Esophagus squamous epithelium (tissue), 5 donors: ENCODE data around the gene CLTA. TPM values are rescaled to one million over a fixed set of nuclear protein-coding genes. Genes with fewer than 3 reads are reported as not detected.

Source experiments
- DNase-seq: peaks from one replicate; lab custom pipeline; 2025; lab: John Stamatoyannopoulos, UW
- H3K27ac ChIP-seq, 4 donors: fragments of 200-600 bp; sonication (generic); one replicate each; pipeline ENCODE4 v1.5.1; 2016 to 2019; ENCODE audit warnings: mild to moderate bottlenecking in 1 of 4
- H3K27me3 ChIP-seq, 4 donors: fragments of 200-600 bp; sonication (generic); 1 replicate in 3 of 4; 2 replicates in 1 of 4; pipeline versions ENCODE4 v1.5.1 to v1.6.0; 2017 to 2021; ENCODE audit warnings: antibody characterized with exemption in 1 of 4
- H3K36me3 ChIP-seq, 3 donors: fragments of 200-600 bp; sonication (generic); one replicate each; pipeline ENCODE4 v1.5.1; 2016 to 2019
- H3K4me1 ChIP-seq, 3 donors: fragments of 200-600 bp; sonication (generic); one replicate each; pipeline ENCODE4 v1.5.1; 2017 to 2019
- H3K4me3 ChIP-seq, 4 donors: fragments of 200-600 bp; sonication (generic); 1 replicate in 3 of 4; 2 replicates in 1 of 4; pipeline ENCODE4 v1.5.1; 2016 to 2019; ENCODE audit warnings: mild to moderate bottlenecking in 2 of 4, moderate library complexity in 1 of 4
- H3K9me3 ChIP-seq, 3 donors: fragments of 200-600 bp; sonication (generic); one replicate each; pipeline ENCODE4 v1.5.1; 2016 to 2019
- POLR2A ChIP-seq, 4 donors: fragments of 450-650 bp; IDR thresholded peaks; one replicate each; pipeline ENCODE4 v1.6.1; 2017; ENCODE audit warnings: antibody characterized with exemption in 4 of 4, mild to moderate bottlenecking in 4 of 4, moderate library complexity in 3 of 4
- WGBS, 2 donors: methylation state at CpG; one replicate each; pipeline ENCODE4 v1.1.5; 2018; 5-methylcytosine and 5-hydroxymethylcytosine counted together
- intact Hi-C: fragments of 100-400 bp; cut with DNase I; formaldehyde crosslinking; loops from one replicate; pipeline ENCODE4 v1.15.0; 2022
- total RNA-seq, 4 donors: library from RNA; depleted of rRNA; stranded (reverse); fragments of >200 nt; gene quantifications; one replicate each; pipeline ENCODE4 v1.1.0, GENCODE V29; 2016
- TF ChIP-seq, protein P1 (sequence below), 6 experiments: fragments of 450-650 bp in 4 of 6; fragments of 200-600 bp in 2 of 6; sonication (generic) in 2 of 6; IDR thresholded peaks; one replicate each; pipeline ENCODE4 v1.5.1; 2016 to 2019; ENCODE audit warnings: antibody characterized with exemption in 6 of 6, mild to moderate bottlenecking in 4 of 6, moderate library complexity in 4 of 6
- donor health status: DM: yes; HTN: yes; CAD: no.

CLTA gene
- total RNA-seq, 4 donors from 2014 or later, result 165 to 215 (median 167) TPM

DNA sequence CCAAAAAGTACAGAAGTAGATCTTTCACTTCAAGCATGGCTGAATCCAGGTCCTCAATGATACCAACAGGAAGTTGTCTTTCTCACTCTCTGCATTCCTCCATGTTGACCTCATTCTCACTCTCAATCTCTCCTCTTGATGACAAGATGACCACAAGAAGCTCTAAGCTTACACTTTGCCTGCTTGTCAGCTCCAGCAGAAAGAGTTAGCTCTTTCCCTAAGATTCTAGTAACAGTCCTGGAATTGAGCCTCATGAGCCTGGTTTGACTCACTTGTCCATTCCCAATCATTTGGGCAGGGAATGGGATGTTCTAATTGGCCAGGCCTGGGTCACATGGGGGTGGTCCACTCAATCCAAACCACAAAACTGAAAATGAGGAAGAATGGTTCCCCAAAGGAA, 3.3 kb upstream of the CLTA start:
- Histone ChIP-seq H3K27me3 (no peaks in the 10 kb centered on the region), H3K9me3 (no peaks in the 10 kb centered on the region), H3K27ac (no peak overlapping the region), H3K36me3 (no peaks in the 10 kb centered on the region), H3K4me3 (no peak overlapping the region), H3K4me1 (peaks cover 8 to 19% (median 11%) of the 10 kb centered on the region in 3 donors)
- TF ChIP-seq, protein P1, sequence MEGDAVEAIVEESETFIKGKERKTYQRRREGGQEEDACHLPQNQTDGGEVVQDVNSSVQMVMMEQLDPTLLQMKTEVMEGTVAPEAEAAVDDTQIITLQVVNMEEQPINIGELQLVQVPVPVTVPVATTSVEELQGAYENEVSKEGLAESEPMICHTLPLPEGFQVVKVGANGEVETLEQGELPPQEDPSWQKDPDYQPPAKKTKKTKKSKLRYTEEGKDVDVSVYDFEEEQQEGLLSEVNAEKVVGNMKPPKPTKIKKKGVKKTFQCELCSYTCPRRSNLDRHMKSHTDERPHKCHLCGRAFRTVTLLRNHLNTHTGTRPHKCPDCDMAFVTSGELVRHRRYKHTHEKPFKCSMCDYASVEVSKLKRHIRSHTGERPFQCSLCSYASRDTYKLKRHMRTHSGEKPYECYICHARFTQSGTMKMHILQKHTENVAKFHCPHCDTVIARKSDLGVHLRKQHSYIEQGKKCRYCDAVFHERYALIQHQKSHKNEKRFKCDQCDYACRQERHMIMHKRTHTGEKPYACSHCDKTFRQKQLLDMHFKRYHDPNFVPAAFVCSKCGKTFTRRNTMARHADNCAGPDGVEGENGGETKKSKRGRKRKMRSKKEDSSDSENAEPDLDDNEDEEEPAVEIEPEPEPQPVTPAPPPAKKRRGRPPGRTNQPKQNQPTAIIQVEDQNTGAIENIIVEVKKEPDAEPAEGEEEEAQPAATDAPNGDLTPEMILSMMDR (IDR thresholded peaks at IDR 0.05), result no peak
- TF ChIP-seq POLR2A (IDR thresholded peaks at IDR 0.05), result no peak
- no peak for DNase-seq
- intact Hi-C loops, result no loop called here

DNA sequence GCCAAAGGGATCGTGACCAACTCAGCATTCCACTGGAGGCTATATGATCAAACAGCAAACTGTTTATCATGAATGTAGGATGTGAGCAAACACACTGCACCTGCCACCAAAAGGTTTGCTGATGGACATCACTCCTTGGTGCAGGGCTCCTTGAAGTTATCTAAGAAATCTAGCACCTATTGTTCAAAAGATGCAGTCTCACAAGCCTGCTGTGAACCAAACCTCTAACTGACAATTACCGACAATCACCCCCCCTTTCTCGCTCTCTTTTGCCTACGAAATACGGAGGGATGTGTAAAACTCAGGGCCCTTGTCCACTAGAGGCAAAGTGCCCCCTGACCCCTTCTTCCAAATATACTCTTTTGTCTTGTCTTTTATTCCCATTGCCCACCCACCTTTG, 2.5 kb upstream of the CLTA start:
- intact Hi-C loops, result no loop called here
- 79 to 84% methylated on average over 5 of the region's 5 CpGs for WGBS, 2 donors
- H3K4me1 ChIP-seq, result peaks cover 12 to 27% (median 19%) of the 10 kb centered on the region in 3 donors

DNA sequence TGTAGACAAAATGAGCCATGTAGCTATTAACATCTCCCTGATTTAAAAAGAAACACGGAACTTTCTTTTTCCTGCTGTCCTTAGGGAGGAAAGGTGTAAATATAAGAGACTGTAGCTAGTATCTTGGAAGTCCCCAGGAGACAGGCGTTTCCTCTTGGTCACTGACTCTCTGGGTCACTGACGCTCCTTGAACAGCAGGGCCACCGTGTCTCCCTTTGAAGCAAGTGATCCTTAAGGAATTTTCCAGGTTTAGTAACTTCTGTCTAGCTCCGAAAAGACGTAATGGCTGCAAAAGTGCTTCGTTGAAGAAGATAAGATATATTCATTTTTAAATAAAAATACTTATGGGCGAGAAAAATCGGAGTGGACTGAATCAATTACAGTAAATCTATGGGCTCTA, 745 bp upstream of the CLTA start:
- peaks cover 0 to 4% (median 0%) of the 10 kb centered on the region in 3 donors for H3K36me3 ChIP-seq
- 4 to 5% methylated on average over 8 to 9 of the region's 9 CpGs for WGBS, 2 donors
- H3K4me3 ChIP-seq, result peak overlapping the region; percentile 65 to 98 (median 71)
- peak overlapping the region; percentile 86 to 95 (median 94) for H3K27ac ChIP-seq
- peaks cover 27 to 44% (median 36%) of the 10 kb centered on the region in 3 donors for H3K4me1 ChIP-seq
- intact Hi-C loops, result no loop called here
- TF ChIP-seq, protein P1 (IDR thresholded peaks at IDR 0.05), result no peak
- TF ChIP-seq POLR2A (IDR thresholded peaks at IDR 0.05), result no peak
- DNase-seq, result no peak
- no peaks in the 10 kb centered on the region for H3K9me3 ChIP-seq
- H3K27me3 ChIP-seq, result no peaks in the 10 kb centered on the region

More for the DNA sequence above, 2.5 kb upstream of the CLTA start:
- DNase-seq, result no peak
- Histone ChIP-seq H3K9me3 (no peaks in the 10 kb centered on the region), H3K27ac (no peak overlapping the region), H3K36me3 (no peaks in the 10 kb centered on the region), H3K27me3 (no peaks in the 10 kb centered on the region), H3K4me3 (no peak overlapping the region)
- TF ChIP-seq, protein P1 (IDR thresholded peaks at IDR 0.05), result no peak
- TF ChIP-seq POLR2A (IDR thresholded peaks at IDR 0.05), result no peak

DNA sequence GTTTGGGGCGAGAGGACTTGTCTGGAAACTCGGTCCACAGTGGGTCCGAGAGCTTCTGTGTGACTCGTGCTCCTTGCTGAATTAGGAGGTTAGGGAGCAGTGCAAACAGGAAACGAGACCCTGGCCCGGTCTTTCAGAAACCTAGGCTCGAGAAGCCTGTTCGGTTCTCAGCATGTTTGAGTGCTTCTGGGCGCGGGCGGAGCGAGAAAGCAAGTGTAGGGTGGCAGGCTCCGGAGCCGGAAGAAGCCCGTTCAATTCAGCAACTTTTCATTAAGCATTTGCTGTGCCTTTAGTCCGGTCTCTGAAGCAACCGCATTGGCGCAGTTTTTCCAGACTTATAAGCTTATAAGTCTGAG, 547 bp downstream of the CLTA start:
- Histone ChIP-seq H3K36me3 (peaks cover 0 to 15% (median 0%) of the 10 kb centered on the region in 3 donors), H3K4me3 (peak overlapping the region; percentile 65 to 98 (median 71)), H3K27me3 (no peaks in the 10 kb centered on the region), H3K9me3 (no peaks in the 10 kb centered on the region), H3K4me1 (peaks cover 27 to 47% (median 36%) of the 10 kb centered on the region in 3 donors), H3K27ac (peak overlapping the region; percentile 86 to 95 (median 94))
- DNase-seq, result no peak
- no peak for TF ChIP-seq POLR2A (IDR thresholded peaks at IDR 0.05)
- TF ChIP-seq, protein P1 (IDR thresholded peaks at IDR 0.05), result no peak
- 0 to 1% methylated on average over 17 of the region's 18 CpGs for WGBS, 2 donors
- intact Hi-C loops, result no loop called here

DNA sequence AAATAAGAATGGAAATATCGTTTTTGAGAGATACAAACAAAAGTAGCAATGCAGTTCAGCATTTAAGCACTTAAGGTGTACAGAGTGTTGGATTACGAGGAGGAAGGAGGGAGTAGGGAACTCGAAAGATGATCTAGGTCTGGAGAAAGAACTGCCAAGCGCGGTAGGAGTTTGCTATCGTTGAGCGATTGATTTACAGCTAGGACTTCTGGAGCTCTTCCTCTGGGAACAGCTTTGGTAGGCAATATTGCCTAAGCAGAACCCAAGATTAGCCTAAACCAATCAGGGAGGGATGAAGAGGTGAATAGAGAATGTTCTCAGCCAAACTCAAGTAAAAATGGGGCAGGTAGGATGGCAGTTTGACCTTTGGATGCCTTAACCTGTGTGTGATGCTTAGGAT, 965 bp downstream of the CLTA start:
- 1 to 3% methylated on average over 7 of the region's 7 CpGs for WGBS, 2 donors
- no peak for TF ChIP-seq POLR2A (IDR thresholded peaks at IDR 0.05)
- TF ChIP-seq, protein P1 (IDR thresholded peaks at IDR 0.05), result no peak
- peak overlapping the region; percentile 86 to 95 (median 94) for H3K27ac ChIP-seq
- H3K9me3 ChIP-seq, result no peaks in the 10 kb centered on the region
- no peak for DNase-seq
- peak overlapping the region; percentile 65 to 98 (median 71) for H3K4me3 ChIP-seq
- H3K4me1 ChIP-seq, result peaks cover 27 to 51% (median 36%) of the 10 kb centered on the region in 3 donors
- peaks cover 0 to 19% (median 0%) of the 10 kb centered on the region in 3 donors for H3K36me3 ChIP-seq
- intact Hi-C loops, result no loop called here
- H3K27me3 ChIP-seq, result no peaks in the 10 kb centered on the region
